Neural cell (in vitro differentiated cells): ENCODE measurements around the gene PTMS.

Source experiments
- CTCF ChIP-seq: fragments of 450-650 bp; IDR thresholded peaks from 2 replicates; pipeline ENCODE4 v1.5.1; 2014; ENCODE audit warnings: antibody characterized with exemption, mild to moderate bottlenecking, moderate library complexity; ENCODE audit not compliant: poor library complexity, severe bottlenecking
- MXI1 ChIP-seq: fragments of 450-650 bp; conservative IDR thresholded peaks from 2 replicates; pipeline ENCODE4 v1.6.1; 2014; ENCODE audit warnings: antibody characterized with exemption, mild to moderate bottlenecking; ENCODE audit not compliant: poor library complexity, severe bottlenecking
- POLR2AphosphoS5 ChIP-seq: IDR thresholded peaks from 2 replicates; pipeline ENCODE4 v1.6.1; 2012
- RAD21 ChIP-seq: fragments of 450-650 bp; conservative IDR thresholded peaks from 2 replicates; pipeline ENCODE4 v1.6.1; 2014; ENCODE audit warnings: antibody characterized with exemption, mild to moderate bottlenecking, moderate library complexity

- TF ChIP-seq CTCF (no peak), POLR2AphosphoS5 (no peak), RAD21 (no peak), MXI1 (no peak)
Observed at GRCh38 chr12:6820166-6820565, 54.0 kb downstream of the PTMS start.
